ENCODE measurements around the gene TNRC18. TPM values are rescaled to one million over a fixed set of nuclear protein-coding genes. Genes with fewer than 3 reads are reported as not detected.
A peak's percentile ranks its signal among the peaks of the same experiment; 100 is the strongest.

The TNRC18 gene
- total RNA-seq, 6 donors from 2014 or later: 101 to 617 (median 128) TPM

DNA sequence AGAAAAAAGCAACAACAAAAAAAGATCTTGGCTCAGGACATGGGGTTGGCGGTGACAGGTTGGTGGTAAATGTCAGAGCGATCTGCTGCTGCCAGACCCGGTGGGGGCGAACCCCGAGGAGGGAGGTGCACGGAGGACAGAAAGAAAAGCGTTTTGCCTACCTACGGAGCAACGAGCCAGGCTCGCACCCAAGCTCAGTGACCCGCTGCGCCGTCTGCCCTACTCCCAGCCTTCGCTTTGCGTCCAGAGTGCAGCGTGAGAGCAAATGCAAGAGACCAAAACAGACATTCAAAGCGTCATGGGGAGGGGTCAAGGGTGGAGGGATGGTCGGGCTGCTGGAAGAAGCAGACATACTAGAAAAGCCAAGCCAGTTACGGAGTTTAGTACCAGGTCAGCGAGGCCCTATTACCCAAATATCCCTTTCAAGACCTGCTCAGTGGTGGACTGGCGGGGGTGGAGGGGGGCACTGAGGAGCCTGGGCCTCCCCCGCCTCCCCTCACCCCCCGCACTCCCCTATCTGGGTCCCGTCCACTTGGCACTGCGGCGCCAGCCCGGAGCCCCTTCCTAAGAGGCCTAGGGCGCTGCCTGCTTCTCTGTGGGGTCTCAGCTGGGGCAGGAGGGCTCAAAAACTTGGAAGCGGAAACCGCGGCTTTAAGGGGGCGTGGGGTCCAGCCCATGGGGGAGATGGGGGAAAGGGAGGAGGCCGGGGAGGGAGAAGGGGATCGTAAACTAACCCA, 74.0 kb downstream of the TNRC18 start:
- peaks cover 3 to 13% (median 4%) of the 10 kb centered on the region in 4 donors for H3K4me1 ChIP-seq
- WGBS, 2 donors: 84 to 90% methylated on average over 25 to 33 of the region's 34 CpGs
- H3K36me3 ChIP-seq: peaks cover 14 to 89% (median 76%) of the 10 kb centered on the region in 4 donors
- H3K4me3 ChIP-seq: no peak overlapping the region
- H3K9me3 ChIP-seq: no peaks in the 10 kb centered on the region
- DNase-seq: peak in 1 of 2 donors; percentile 50
- ATAC-seq (ENCODE audit: low FRiP score in 2 of 2): no peak
- H3K27ac ChIP-seq: no peak overlapping the region
- TF ChIP-seq, protein P1, sequence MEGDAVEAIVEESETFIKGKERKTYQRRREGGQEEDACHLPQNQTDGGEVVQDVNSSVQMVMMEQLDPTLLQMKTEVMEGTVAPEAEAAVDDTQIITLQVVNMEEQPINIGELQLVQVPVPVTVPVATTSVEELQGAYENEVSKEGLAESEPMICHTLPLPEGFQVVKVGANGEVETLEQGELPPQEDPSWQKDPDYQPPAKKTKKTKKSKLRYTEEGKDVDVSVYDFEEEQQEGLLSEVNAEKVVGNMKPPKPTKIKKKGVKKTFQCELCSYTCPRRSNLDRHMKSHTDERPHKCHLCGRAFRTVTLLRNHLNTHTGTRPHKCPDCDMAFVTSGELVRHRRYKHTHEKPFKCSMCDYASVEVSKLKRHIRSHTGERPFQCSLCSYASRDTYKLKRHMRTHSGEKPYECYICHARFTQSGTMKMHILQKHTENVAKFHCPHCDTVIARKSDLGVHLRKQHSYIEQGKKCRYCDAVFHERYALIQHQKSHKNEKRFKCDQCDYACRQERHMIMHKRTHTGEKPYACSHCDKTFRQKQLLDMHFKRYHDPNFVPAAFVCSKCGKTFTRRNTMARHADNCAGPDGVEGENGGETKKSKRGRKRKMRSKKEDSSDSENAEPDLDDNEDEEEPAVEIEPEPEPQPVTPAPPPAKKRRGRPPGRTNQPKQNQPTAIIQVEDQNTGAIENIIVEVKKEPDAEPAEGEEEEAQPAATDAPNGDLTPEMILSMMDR (IDR thresholded peaks at IDR 0.05): no peak
- TF ChIP-seq POLR2A (IDR thresholded peaks at IDR 0.05) (no peak), POLR2AphosphoS5 (IDR thresholded peaks at IDR 0.05) (no peak), EP300 (IDR thresholded peaks at IDR 0.05) (no peak)
- H3K27me3 ChIP-seq: no peaks in the 10 kb centered on the region

DNA sequence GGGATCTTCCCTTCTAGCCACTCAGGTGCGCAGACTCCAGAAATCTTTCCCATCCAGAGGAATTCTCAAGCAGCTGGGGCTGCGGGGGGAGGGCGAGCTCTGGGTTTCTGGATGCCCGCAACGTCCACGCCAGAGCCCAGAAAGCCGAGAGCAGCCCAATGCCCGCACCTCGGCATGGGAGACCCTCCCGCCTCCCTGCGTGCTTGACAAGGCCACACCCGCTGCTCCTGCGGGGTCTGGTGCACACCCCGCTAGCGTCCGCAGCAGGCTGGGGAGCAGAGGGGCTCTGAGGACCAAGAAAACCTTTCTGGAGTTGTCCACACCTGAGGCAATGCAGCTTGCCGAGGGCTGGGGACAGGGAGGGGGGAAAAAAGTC, 74.6 kb downstream of the TNRC18 start:
- 86 to 88% methylated on average over 13 to 17 of the region's 17 CpGs for WGBS, 2 donors
- H3K27me3 ChIP-seq: no peaks in the 10 kb centered on the region
- H3K27ac ChIP-seq: no peak overlapping the region
- no peak overlapping the region for H3K4me3 ChIP-seq
- DNase-seq: peak in 1 of 2 donors; percentile 61
- no peak for ATAC-seq (ENCODE audit: low FRiP score in 2 of 2)
- peaks cover 20 to 95% (median 82%) of the 10 kb centered on the region in 4 donors for H3K36me3 ChIP-seq
- TF ChIP-seq POLR2A (IDR thresholded peaks at IDR 0.05) (no peak), EP300 (IDR thresholded peaks at IDR 0.05) (no peak), POLR2AphosphoS5 (IDR thresholded peaks at IDR 0.05) (no peak)
- TF ChIP-seq, protein P1 (IDR thresholded peaks at IDR 0.05): no peak
- H3K4me1 ChIP-seq: peaks cover 0 to 7% (median 0%) of the 10 kb centered on the region in 4 donors
- H3K9me3 ChIP-seq: peaks cover 0 to 4% (median 0%) of the 10 kb centered on the region in 4 donors

DNA sequence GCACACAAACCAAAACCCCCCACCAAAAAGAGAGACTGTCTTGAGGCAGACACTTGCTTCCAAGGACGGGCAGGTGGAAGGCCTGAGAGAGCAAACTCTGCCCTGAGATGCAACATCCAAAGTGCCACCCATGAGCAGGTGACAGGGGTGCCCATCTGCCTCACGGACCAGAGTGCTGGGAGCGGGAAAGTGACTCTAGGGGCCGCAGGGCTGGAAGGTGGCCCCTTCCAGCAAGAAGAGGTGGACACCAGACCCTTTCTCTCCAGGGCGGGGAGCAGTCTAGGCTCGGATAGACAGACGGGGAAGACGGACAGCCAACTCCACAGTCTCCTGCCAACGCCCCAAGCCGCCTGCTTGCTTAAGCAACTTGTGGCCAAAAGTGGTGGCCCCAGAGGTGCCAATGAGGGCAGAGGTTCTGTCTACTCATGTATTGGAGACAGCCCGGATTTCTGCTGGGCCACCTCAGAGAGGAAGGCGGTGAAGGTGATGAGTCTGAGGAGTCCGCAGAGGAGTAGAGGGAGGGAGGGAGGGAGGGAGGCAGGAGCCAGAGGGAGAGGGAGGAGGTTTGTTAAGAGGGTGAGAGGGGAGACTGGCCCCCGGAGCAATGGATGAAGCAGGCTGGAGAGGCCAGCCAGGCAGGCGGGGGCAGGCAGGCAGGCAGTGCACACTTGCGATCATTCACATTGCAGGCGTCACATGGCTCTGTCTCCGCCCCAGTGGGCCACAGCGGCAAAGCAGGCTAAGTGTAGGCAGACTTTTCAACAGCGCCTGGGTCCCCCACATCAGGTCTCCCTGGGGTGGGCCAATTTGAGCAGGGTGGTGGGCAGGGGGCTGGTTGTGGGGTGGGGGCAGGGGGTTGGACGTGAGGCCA, 75.3 kb downstream of the TNRC18 start:
- peaks cover 0 to 4% (median 0%) of the 10 kb centered on the region in 4 donors for H3K9me3 ChIP-seq
- peak in 1 of 2 donors; percentile 58 for DNase-seq
- 86 to 89% methylated on average over 9 to 21 of the region's 21 CpGs for WGBS, 2 donors
- H3K36me3 ChIP-seq: peaks cover 24 to 96% (median 85%) of the 10 kb centered on the region in 4 donors
- no peaks in the 10 kb centered on the region for H3K27me3 ChIP-seq
- no peak overlapping the region for H3K4me3 ChIP-seq
- TF ChIP-seq, protein P1 (IDR thresholded peaks at IDR 0.05): no peak
- TF ChIP-seq EP300 (IDR thresholded peaks at IDR 0.05) (no peak), POLR2A (IDR thresholded peaks at IDR 0.05) (no peak), POLR2AphosphoS5 (IDR thresholded peaks at IDR 0.05) (no peak)
- peaks cover 0 to 1% (median 0%) of the 10 kb centered on the region in 4 donors for H3K4me1 ChIP-seq
- H3K27ac ChIP-seq: no peak overlapping the region
- no peak for ATAC-seq (ENCODE audit: low FRiP score in 2 of 2)

DNA sequence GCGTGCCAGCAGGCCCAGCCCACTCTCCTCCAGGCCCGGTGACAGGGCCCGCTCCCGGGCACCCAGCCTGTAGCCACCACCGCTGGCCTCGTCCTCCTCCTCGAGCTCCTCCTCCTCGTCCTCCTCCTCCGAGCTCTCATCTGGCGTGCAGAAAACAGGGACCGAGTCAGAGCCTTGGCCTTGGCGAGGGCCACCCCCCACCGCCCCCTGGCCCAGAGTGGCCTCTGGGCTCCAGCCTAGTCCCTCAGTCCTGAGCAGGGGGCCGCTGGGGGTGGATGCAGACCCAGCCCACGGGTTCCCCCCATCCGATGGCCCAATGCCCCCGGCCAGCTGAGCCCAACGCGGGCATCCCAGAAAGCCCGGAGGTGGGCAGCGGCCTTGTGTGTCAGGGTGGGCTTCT, 78.0 kb downstream of the TNRC18 start:
- Histone ChIP-seq H3K9me3 (peaks cover 0 to 4% (median 0%) of the 10 kb centered on the region in 4 donors), H3K4me1 (no peaks in the 10 kb centered on the region), H3K4me3 (no peak overlapping the region), H3K27me3 (no peaks in the 10 kb centered on the region), H3K27ac (no peak overlapping the region), H3K36me3 (peaks cover 31 to 96% (median 82%) of the 10 kb centered on the region in 4 donors)
- WGBS, 2 donors: 97 to 99% methylated on average over 16 to 19 of the region's 21 CpGs
- TF ChIP-seq EP300 (IDR thresholded peaks at IDR 0.05) (no peak), POLR2A (IDR thresholded peaks at IDR 0.05) (no peak), POLR2AphosphoS5 (IDR thresholded peaks at IDR 0.05) (no peak)
- TF ChIP-seq, protein P1 (IDR thresholded peaks at IDR 0.05): no peak
- ATAC-seq (ENCODE audit: low FRiP score in 2 of 2): no peak
- DNase-seq: peak in 1 of 2 donors; percentile 67
